ENCODE results near the gene FAM117A. TPM values are rescaled to one million over a fixed set of nuclear protein-coding genes. Genes with fewer than 3 reads are reported as not detected.

The FAM117A gene
- total and polyA plus RNA-seq, 10 of the 15 experiments (the other 5 are each of a cell fraction or from before 2014, with no cell fraction given), result 2.1 to 29.6 (median 20.0) TPM

- ATAC-seq (no peak), FAIRE-seq (no peak), DNase-seq (ENCODE audit: low read depth, low spot score) (no peak)
- Histone ChIP-seq H3K9me3 (replicated peaks; ENCODE audit: control insufficient read depth, insufficient read depth, low read length) (no peaks in the 10 kb centered on the region), H3K27me3 (replicated peaks in 1 of 2; ENCODE audit: control insufficient read depth in 2 of 2, insufficient read depth in 2 of 2, low read length in 1 of 2) (no peaks in the 10 kb centered on the region), H3K79me2 (ENCODE audit: control insufficient read depth, insufficient read depth, low read length) (no peaks in the 10 kb centered on the region), H3K4me3 (no peak overlapping the region), H3K36me3 (ENCODE audit: control insufficient read depth in 2 of 2, insufficient read depth in 2 of 2, low read length in 1 of 2) (peaks cover 18 to 25% of the 10 kb centered on the region in 2 experiments), H2AFZ (ENCODE audit: control insufficient read depth, low read depth, low read length) (no peak overlapping the region), H3K9ac (ENCODE audit: control insufficient read depth, insufficient read depth, low read length) (no peak overlapping the region), H3K4me1 (ENCODE audit: control insufficient read depth, insufficient read depth, low read length) (no peaks in the 10 kb centered on the region), H3K4me2 (ENCODE audit: control insufficient read depth, insufficient read depth) (no peak overlapping the region), H4K20me1 (ENCODE audit: control insufficient read depth, insufficient read depth) (no peaks in the 10 kb centered on the region; the same call in 1 of the 2 replicates), H3K27ac (ENCODE audit: control insufficient read depth, insufficient read depth) (no peak overlapping the region)
- POLR2A ChIA-PET, result interaction anchor here (0.6 kb wide), 1 partner anchor 13 kb away, joined by 3 read pairs; no protein-coding TSS in a partner anchor
- SMC1A ChIA-PET (ENCODE audit: uncharacterized antibody, unreplicated experiment), result interaction anchor here (0.9 to 2.1 kb wide), 7 partner anchors 22 to 78 kb away, joined by 3 to 7 read pairs (median 4); partner anchors contain the start of gene FAM117A
- WGBS (ENCODE audit: insufficient coverage, insufficient replicate concordance, low lambda C conversion rate, missing lambda C conversion rate), result 70% methylated on average over 4 of the region's 4 CpGs
- CTCF ChIA-PET, result interaction anchor here (0.9 to 2.1 kb wide), 5 partner anchors 12 to 158 kb away, joined by 3 to 7 read pairs (median 4); no protein-coding TSS in a partner anchor
- no TSS peak for BruUV-seq (replicated peaks)
- intact Hi-C loops (cut with micrococcal nuclease; ENCODE audit: unreplicated experiment), result no loop called here
- TF ChIP-seq MYB (IDR thresholded peaks at IDR 0.05; ENCODE audit: borderline replicate concordance, low read depth, low read length) (no peak), MEF2B (IDR thresholded peaks at IDR 0.05; ENCODE audit: partially characterized antibody, poor library complexity, severe bottlenecking) (no peak), HSF1 (IDR thresholded peaks at IDR 0.05; ENCODE audit: low read depth, low read length) (no peak), MLLT1 (IDR thresholded peaks at IDR 0.05) (no peak), PML (IDR thresholded peaks at IDR 0.05; ENCODE audit: low read length) (no peak), BRCA1 (IDR thresholded peaks at IDR 0.05; ENCODE audit: low read depth, low read length) (no peak), MYC (IDR thresholded peaks at IDR 0.05; ENCODE audit: insufficient read depth, insufficient read length, insufficient replicate concordance, low read length, severe bottlenecking) (no peak), POLR2AphosphoS5 (IDR thresholded peaks at IDR 0.05; ENCODE audit: low read length) (no peak), E2F8 (IDR thresholded peaks at IDR 0.05; ENCODE audit: low read depth, partially characterized antibody) (no peak), PAX5 (IDR thresholded peaks at IDR 0.05; ENCODE audit: borderline replicate concordance, low read depth, low read length) (no peak), NR2C2 (IDR thresholded peaks at IDR 0.05; ENCODE audit: borderline replicate concordance, control insufficient read depth, insufficient read length, low read depth) (no peak), MAX (IDR thresholded peaks at IDR 0.05; ENCODE audit: low read depth, low read length) (no peak), ZBTB11 (CRISPR knock-in tag; IDR thresholded peaks at IDR 0.05) (no peak), FOXK2 (IDR thresholded peaks at IDR 0.05) (no peak), ASH2L (IDR thresholded peaks at IDR 0.05; ENCODE audit: borderline replicate concordance, low read depth) (no peak)
- RAD21 ChIA-PET (ENCODE audit: unreplicated experiment), result no interaction called here
- in situ Hi-C loops (cut with MboI), result no loop called here
Measured at GRCh38 chr17:49715216-49715615, 48.7 kb downstream of the FAM117A start.

Data from GM12878 (cell line).